SK-N-MC (cell line): ENCODE data around the gene DCLK2.

Source experiments
- EZH2 ChIP-seq: fragments of 200-600 bp; sonication (generic); IDR thresholded peaks from one replicate; pipeline ENCODE4 v1.6.1; 2017; ENCODE audit warnings: antibody characterized with exemption
- POLR2AphosphoS5 ChIP-seq: IDR thresholded peaks from 2 replicates; pipeline ENCODE4 v1.6.1; 2012; ENCODE audit warnings: mild to moderate bottlenecking, low read depth, low read length, borderline replicate concordance

DNA sequence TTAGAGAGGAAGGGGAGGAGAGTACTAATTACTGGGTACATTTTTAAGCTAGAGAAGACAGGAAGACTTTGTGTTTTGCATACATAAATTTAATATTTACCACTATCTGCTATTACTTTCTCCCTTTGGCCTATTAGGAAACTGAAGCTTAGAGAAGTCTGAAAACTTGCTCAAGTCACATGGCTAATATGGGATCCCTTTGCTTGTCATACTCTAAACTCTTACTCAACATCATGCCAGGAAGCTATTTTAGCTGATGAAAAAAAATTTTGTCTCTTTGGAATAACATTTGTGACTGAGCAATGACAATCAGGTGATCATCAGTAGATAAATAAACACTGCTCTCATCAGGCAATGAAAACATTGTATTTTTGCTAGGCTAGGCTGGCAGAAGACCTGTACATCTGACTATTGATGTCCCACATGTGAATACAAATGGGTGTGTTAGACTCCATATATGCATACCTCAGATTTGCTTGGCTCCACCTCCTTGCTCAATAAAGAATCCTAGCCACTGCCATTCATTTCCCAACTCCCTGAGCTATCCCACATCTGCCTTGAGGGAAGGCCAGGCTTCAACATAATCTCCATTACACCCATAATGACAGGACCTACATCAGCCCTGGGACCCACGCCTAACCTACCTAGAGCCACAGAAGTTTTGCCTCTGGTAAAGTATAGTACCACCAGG lies 17.0 kb upstream of the DCLK2 start:
- no peak for TF ChIP-seq POLR2AphosphoS5
- no peak for TF ChIP-seq EZH2
